NCI-H82 treated with DMSO at 0.1 percent for 48 hours (cell line): Measurements from ENCODE around the gene TMEM213.

ENCODE experiments used
- DNase-seq: peaks from one replicate; lab custom pipeline; 2025; ENCODE audit not compliant: unreplicated experiment; lab: John Stamatoyannopoulos, UW

Gene TMEM213

DNA sequence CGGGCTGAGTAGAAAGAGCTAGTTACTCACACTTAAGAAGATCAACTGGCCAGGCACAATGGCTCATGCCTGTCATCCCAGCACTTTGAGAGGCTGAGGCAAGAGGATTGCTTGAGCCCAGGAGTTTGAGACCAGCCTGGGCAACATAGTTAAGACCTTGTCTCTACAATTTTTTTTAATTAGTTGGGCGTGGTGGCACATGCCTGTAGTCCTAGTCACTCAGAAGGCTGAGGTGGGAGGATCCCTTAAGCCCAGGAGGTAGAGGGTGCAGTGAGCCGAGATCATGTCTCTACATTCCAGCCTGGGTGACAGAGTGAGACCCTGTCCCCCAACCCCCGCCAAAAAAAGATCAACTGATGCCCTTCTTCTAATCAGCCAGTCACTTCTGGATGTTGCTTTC, 74.8 kb downstream of the TMEM213 start:
- DNase-seq, result no peak

DNA sequence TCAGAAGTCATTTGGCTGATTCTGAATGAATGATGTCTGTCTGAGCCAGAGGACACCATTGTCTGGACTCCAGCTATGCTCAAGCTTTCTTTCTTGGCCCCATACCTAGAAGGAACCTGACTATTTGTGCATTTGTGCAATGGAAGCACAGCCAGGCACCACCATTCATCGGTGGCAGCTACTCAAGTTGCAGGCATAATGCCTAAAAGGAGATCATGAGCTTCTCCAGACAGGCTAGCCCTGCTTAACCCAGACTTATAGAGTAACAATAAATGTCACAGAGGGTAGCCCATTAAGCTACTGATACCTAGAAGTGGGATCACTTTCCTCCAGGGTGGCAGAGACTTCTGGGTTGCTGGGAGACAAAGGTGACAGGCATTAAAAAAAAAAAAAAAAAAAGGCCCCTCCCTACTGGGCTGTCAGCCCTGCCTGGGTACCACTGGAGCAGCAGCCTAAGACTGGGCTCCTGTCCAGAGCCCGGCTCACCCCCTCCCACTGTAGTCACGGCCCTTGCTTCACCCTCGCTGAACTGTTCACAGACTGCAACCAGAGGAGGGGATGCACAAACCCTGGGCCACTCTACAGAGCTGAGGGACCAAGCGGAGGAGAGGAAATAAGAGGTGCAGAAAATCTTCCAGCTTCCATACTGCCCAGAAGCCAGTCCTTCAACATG, 75.6 kb downstream of the TMEM213 start:
- no peak for DNase-seq

DNA sequence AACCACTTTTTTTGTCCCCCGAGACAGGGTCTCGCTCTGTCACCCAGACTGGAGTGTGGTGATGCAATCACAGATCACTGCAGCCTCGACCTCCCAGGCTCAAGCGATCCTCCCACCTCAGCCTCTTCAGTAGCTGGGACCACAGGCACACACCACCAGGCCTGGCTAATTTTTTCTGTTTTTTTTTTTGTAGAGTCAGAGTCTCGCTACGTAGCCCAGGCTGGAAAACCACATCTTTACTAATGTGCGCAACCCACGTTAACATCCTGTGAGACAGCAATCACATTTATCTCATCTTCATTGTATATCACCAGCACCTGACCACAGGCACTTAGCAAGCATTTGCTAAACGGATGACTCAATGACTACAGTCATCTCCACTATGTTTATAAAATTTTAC, 78.0 kb downstream of the TMEM213 start:
- DNase-seq, result no peak

DNA sequence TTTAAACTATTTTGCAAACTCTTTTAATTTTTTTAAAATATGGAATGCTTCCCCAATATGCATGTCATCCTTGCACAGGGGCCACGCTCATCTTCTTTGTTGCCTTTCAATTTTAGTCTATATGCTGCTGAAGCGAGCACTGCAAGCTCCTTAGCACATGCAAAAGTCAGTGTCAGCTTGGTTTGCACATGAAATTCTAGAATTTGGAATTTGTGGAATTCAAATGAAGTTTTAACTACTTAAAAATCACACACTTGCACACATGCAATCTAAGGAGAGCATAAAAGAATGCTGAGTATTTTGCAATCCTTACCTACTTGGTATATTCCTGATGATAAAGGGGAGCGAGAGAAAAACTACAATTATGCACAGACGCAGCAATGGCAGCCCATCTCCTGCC, 78.5 kb downstream of the TMEM213 start:
- DNase-seq, result no peak

DNA sequence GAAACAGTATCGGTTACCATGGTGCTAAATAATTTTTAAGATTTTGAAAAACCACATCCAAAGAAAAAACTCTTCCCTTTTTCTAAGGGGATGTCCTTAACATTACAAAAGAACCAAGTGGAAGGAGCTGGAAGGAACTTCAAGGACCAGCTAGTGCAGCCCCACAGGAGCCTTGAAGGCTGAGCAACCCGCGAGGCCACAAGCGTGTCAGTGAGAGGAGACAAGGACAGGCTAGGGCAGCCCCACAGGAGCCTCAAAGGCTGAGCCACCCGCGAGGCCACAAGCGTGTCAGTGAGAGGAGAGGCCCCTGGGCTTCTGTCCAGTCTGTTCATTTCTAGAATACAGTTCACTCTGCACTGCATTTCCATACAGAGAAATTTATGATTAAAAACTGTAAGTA, 80.3 kb downstream of the TMEM213 start:
- no peak for DNase-seq

DNA sequence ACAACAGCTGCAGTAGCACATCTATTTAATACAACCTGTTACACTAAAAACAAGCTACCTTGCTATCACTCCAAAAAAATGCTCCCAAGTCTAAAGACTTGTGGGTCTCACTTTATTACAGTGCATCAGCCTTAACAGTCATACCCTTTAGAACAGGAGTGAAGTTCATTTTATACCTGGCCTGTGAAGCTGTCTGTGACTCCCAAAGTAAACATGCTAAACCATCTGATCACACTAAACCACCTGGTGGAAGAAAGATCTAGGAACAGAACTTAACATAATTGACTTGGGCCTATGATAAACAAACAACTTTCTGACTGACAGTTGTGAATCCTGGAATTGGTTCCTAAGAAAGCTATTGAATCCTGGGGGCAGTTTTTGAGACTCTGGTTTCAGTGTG, 81.1 kb downstream of the TMEM213 start:
- DNase-seq, result no peak

DNA sequence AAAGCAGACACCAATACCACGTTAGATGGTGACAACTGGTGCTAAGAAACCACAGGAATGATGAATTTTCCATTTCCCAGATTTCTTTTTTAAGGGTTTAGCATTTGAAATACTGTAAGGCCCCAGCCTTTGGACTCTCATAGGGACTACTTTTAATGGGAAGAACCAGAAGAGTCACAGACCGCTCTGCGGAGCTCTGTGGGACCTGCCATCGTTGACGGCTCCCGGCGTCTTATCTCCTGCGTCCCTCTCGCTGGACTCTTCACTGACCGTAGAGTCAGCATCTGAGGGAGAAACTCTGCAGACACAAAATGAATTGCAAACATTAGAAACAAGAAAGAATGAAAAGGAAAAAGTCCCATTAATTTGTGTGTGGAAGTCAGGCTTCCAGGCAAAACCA, 81.6 kb downstream of the TMEM213 start:
- no peak for DNase-seq

DNA sequence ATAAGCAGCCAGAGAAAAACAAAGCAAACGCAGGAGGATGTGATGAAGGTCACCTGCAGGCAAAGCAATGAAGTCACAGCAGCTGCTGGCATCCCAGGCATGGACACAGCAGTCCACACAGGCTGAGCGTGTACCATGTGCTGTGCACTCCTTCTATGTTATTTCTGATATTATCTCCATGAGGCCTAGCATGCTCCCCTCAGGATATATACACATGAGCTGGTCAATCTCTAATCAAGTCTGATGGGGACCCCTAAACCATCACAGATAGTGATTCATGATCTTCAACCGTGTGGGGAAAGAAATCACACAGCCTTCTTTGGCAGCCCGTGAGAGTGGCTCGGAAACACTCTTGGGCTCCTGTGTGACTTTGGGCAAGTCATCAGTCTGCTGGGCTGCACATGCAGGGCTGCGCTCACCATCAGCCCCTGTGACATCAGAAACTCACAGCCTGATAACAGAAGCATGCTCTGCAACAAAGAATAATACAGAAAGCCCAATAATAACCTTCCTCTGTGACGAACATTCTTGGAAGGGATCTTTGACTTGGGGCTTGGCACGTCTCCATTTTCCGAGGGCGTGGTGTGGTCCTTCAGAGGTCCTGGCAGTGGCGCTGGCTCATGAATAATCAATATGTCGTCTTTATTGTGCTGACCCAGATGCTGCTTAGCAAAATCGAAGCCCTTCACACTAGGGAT, 83.2 kb downstream of the TMEM213 start:
- DNase-seq, result no peak

DNA sequence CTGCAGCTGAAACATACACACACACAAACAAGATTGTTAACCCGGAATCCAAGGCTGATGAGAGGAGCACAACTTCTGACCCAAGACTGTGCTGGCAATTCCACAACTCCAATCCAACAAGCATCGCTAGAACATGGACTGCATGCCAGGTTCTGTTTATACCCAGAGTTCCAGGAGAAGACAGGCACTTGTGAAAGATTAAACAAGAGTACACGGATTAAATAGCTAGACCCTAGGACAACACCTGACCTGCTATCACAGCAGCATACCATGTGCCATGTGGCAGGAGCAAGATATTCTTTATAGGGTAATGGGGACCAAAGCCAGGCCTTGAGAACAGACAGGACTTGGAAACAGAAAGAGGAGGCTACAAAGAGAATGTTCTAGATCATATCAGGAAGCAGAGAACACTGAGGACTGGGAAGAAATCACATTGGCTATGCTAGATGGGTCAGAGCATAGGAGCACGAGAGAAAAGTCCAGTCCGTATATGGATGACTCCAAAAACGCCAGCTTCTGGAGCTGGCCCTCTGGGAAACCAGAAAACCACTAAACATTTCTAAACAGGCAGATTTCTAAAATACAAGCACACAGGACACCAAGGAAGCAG, 83.9 kb downstream of the TMEM213 start:
- DNase-seq, result no peak

DNA sequence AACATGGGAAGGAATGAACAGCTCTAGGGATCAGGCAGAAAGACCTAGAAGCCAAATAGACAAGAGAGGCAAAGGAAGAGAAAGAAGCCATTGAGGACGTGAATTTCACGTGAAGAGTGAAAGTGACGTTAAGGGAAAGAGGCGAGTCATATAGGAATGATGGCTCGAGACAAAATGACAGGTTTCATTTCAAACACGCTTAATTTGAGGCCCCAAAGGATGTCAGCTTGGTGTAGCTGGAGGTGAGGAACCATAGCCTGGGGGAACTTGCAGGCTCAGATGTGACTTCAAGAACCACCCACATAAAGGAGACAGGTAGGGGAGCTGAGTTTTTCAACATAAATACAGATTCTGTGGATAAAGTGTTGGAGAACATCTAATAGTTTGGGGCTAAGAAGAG, 84.5 kb downstream of the TMEM213 start:
- DNase-seq, result no peak

DNA sequence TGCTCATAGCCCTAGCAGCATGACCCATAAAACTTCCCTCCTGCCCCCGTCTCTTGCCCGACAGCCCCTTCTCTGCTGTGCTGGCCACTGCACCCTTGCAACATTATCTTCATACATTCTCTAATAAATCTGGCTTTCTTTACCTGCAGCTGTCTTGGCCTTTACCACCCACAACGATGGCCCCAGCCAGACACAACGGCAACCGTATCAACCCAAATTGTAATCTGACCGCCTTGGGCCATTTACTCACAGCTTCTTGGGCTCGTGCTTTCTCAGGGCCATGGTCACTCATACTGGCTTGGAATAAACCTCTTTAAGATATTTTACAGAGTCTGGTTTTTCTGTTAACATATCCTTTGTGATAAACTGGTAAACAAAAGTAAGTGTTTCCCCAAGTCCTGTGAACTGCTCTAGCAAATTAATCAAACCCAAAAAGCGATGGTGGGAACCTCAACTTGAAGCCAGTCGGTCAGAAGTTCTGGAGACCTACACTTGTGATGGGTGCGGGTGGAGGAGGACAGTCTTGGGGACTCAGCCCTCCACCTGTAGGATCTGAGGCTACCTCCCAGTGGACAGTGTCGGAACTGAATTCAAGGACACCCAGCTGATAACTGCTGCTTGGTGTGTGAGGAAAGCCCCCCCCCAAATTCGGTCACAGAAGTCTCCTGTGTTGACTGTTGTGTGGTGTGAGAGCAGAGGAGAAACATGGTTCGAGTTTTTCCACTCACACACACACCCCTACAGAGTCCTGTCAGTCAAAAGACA, 87.8 kb downstream of the TMEM213 start:
- DNase-seq, result no peak

DNA sequence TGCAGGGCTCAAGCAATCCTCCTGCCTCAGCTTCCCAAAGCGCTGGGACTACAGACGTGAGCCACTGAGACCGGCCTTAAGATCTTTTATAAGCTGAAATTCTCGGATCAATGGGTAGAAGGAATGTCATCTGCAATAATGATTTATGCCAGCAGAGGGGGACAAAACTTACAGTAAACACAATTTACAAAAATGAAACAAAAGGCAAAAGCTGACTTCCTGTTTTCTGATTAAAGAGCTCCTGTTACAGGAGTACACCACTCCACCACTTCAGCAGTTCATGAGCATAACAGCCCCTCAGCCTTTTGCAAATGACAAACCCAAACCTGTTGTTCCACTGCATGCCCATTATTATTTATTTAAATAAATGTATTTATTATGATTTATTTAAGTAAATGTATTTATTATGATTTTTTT, 88.7 kb downstream of the TMEM213 start:
- peak; percentile 11 for DNase-seq

DNA sequence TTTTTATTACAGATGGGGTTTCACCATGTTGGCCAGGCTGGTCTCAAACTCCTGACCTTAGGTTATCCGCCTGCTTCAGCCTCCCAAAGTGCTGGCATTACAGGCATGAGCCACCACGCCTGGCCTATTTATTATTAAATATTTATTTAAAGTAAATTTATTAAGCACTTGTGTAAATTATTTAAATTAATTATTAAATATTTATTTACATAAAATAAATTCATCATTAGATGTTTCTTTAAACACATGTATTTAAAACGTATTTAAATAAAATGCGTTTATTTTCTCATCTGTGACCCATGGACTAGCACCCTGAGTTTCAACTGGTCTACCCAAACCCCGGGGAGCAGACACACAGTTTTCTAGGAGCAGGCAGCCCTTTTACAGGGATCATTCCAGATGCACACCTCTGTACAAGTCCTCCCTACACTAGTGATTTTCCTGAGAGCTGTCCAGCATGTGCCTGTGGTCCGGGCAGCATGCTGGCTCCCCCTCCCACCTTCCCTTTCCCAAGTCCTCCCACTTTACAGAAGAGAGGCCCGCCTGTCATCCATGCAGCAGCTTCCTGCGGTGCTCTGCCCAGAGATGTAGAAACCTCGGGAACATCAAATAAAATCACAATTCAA, 89.4 kb downstream of the TMEM213 start:
- DNase-seq, result no peak
